GM12892 (cell line): Measurements from ENCODE around the gene DARS2.

Experiments used
- POLR2A ChIP-seq: IDR thresholded peaks from 2 replicates; pipeline ENCODE4 v1.6.1; 2011; ENCODE audit warnings: low read depth, low read length, control low read depth
- POLR2AphosphoS5 ChIP-seq: IDR thresholded peaks from 2 replicates; pipeline ENCODE4 v1.6.1; 2011; ENCODE audit warnings: low read depth, low read length, control low read depth

- TF ChIP-seq POLR2A (no peak), POLR2AphosphoS5 (no peak)
Measured at GRCh38 chr1:173903827-173904531, 79.5 kb downstream of the DARS2 start.
